Measurements from ENCODE around the gene LRRK2. TPM values are rescaled to one million over a fixed set of nuclear protein-coding genes. Genes with fewer than 3 reads are reported as not detected.

The LRRK2 gene
- polyA plus RNA-seq, 6 donors from 2014 or later, result 5.4 to 12.8 (median 10.7) TPM

DNA sequence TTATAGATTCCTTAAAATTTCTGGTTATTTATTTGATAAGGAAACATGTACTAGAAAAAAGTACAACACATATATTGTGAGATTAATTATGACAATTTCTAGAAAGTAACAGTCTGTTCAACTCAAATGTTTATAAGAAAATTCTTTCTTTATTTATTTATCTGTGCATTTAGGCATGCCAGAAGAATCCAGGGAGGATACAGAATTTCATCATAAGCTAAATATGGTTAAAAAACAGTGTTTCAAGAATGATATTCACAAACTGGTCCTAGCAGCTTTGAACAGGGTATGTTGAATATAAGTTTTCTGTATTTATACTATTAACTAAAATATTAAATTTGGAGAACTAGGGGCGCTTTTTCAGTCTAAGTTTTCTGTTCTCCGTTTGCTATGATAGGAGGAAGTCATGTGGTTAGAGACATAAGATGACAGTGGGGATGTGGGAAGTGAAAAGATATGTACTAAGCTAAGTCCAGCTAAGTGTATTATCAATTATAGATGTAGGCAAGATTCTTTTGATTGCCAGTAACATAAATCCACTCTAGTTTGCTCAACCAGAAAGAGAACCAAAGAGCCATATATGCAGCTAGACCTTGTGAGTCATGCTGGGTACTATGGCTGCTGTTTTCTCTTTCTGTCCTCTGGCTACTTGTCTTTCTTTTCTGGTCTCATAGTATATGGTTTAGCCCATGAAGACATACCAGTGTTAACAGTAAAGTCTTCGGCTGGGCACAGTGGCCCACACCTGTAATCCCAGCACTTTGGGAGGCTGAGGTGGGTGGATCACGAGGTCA, 39.0 kb downstream of the LRRK2 start:
- peak overlapping the region in 3 of 8 donors; percentile 19 to 73 (median 49) for H3K4me3 Mint-ChIP-seq
- H3K36me3 Mint-ChIP-seq, result peaks cover 10 to 17% of the 10 kb centered on the region in 2 donors
- peaks cover 0 to 6% (median 0%) of the 10 kb centered on the region in 7 donors for H3K9me3 Mint-ChIP-seq
- peak overlapping the region in 5 of 6 donors; percentile 15 to 89 (median 68) for H3K27ac Mint-ChIP-seq
- no peaks in the 10 kb centered on the region for H3K27me3 Mint-ChIP-seq
- DNase-seq (peak; percentile 32), ATAC-seq (ENCODE audit: low read depth in 2 of 2) (peak; percentile 61 to 77)
- peaks cover 20 to 38% (median 29%) of the 10 kb centered on the region in 3 donors for H3K4me1 Mint-ChIP-seq

DNA sequence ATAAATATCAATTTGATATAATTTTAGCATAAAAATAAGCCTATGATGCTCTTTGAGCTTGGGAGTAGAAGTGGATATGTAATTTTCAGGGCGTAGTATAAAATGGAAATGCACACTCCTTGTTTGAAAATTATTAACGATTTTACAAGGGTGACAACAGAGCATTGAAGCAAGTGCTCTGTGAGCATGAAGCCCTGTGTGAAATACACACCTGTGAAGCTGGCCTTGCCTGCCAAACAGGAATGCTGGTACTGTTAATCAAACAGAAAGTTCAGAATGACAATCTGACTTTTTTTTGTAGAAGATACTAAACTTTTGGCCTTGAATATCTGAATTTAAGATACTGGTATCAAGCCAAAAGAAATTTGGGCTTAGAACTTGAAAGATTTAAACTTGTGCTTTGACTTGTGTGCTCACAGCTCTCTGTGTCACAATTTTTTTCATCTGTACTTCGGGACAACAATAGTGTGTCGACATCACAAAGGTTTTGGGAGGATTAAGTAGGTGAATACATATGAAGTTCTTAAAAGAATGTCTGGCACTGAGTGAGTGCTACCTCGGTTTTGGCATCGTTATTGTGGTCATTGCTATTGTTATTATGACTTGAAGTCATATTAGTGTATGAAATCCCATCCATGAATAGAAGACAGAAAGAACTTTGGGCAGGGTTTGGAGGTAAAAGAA, 47.3 kb downstream of the LRRK2 start:
- peaks cover 0 to 14% (median 1%) of the 10 kb centered on the region in 3 donors for H3K4me1 Mint-ChIP-seq
- H3K4me3 Mint-ChIP-seq, result no peak overlapping the region
- H3K36me3 Mint-ChIP-seq, result peaks cover 8 to 13% of the 10 kb centered on the region in 2 donors
- ATAC-seq (ENCODE audit: low read depth in 2 of 2), result no peak
- no peaks in the 10 kb centered on the region for H3K27me3 Mint-ChIP-seq
- DNase-seq, result no peak
- H3K27ac Mint-ChIP-seq, result peak overlapping the region in 1 of 6 donors; percentile 8
- no peaks in the 10 kb centered on the region for H3K9me3 Mint-ChIP-seq

DNA sequence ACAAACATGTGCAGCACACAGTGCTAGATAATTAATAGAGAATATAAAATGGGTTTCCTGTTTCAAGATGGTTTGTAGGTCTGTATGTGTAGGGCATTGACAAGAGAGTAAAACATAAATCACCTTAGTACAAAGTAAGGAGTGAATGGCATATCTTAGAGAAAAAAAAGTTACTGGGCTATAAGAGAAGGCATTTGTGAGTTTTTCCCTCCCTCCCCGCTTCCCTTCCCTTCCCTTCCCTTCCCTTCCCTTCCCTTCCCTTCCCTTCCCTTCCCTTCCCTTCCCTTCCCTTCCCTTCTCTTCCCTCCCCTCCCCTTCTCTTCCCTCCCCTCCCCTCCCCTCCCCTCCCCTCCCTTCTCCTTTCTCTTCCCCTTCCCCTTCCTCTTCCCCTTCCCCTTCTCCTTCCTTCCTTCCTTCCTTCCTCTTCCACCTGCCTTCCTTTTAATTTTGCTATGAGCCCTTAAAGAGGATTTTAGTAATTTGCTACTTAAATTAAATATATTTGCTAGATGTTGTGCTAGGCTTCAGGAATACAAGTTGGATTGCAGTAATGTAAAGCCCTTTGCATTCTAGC, 57.1 kb downstream of the LRRK2 start:
- Mint-ChIP-seq H3K4me1 (peaks cover 0 to 5% (median 4%) of the 10 kb centered on the region in 3 donors), H3K36me3 (peaks cover 37 to 39% of the 10 kb centered on the region in 2 donors), H3K27me3 (no peaks in the 10 kb centered on the region), H3K27ac (peak overlapping the region in 3 of 6 donors; percentile 11 to 47 (median 38)), H3K4me3 (no peak overlapping the region), H3K9me3 (no peaks in the 10 kb centered on the region)
- no peak for ATAC-seq (ENCODE audit: low read depth in 2 of 2)
- no peak for DNase-seq

DNA sequence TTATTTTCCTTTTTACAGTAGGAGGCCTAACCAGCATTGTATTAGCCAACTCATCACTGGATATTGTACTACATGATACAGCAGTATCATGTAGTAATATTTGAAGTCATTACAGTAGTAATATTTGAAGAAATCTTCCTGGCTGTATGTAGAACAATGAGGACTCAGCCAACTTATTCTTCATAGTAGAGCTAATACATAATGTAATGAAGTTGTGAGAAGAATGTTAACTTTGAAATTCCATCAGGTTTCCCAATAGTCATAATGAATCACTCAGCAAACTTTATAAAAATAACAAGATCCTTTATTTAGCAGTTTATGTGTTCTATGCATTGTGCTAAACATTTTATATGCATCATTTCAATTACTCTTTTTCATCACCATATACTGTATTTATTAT, 61.8 kb downstream of the LRRK2 start:
- ATAC-seq (ENCODE audit: low read depth in 2 of 2), result no peak
- Mint-ChIP-seq H3K9me3 (peaks cover 0 to 20% (median 2%) of the 10 kb centered on the region in 7 donors), H3K27ac (peak overlapping the region in 1 of 6 donors; percentile 16), H3K4me1 (peaks cover 0 to 5% (median 4%) of the 10 kb centered on the region in 3 donors), H3K4me3 (no peak overlapping the region), H3K27me3 (no peaks in the 10 kb centered on the region), H3K36me3 (peaks cover 24 to 34% of the 10 kb centered on the region in 2 donors)
- DNase-seq, result no peak

DNA sequence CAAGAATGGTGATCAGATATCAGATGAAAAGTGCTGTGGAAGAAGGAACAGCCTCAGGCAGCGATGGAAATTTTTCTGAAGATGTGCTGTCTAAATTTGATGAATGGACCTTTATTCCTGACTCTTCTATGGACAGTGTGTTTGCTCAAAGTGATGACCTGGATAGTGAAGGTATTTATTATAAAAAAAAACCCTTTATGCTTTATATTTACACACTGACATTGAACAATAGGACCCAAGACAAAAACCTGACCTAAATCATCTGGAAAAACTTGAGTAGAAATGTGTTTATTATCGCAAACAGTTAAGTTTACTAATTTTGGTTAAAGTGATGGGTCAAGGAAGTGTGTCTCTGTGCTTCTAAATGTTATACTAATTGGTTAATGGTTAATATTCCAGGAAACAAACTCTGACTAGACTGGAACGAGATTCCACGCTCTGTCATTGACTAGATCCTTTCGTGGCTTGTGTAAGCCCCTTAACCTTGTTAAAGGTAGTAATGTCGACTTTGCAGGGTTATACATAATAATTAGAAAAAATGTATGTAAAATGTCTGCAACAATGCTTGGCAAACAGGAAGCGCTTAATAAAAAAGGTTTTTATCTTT, 62.7 kb downstream of the LRRK2 start:
- DNase-seq (no peak), ATAC-seq (ENCODE audit: low read depth in 2 of 2) (no peak)
- Mint-ChIP-seq H3K9me3 (peaks cover 0 to 20% (median 2%) of the 10 kb centered on the region in 7 donors), H3K36me3 (peaks cover 28% of the 10 kb centered on the region in 2 donors), H3K27ac (no peak overlapping the region), H3K4me1 (peaks cover 0 to under 1% (median 0%) of the 10 kb centered on the region in 3 donors), H3K4me3 (no peak overlapping the region), H3K27me3 (no peaks in the 10 kb centered on the region)

DNA sequence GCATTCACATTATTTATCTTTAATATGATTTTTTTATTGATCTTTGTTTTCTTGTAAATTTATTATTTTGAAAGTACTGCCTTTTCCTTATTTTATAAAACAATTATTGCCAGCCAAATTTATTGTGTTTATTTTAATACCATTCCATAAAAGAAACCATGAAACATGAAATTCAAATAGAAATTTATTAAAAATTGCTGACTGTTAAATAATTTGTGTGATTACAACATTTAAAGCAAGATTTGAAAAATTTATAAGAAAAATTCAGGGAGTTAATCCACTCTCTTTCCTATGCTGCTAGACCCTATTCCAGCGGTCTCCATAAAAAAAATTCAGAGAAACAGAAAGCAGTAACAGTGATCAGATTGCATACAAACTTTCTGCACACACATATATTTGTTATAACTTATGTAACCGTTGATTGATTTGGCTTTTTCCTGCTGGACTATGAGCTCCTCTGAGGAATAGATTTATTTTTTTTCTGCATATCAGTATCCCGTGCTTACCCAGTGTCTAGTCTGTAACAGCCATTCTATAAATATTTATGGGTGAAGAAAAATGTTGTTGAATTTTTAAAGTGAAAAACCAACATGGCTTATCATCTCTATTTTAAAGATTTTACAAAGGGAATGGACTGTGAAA, 68.1 kb downstream of the LRRK2 start:
- H3K27ac Mint-ChIP-seq, result no peak overlapping the region
- peaks cover 0 to 20% (median 2%) of the 10 kb centered on the region in 7 donors for H3K9me3 Mint-ChIP-seq
- peaks cover 28 to 36% of the 10 kb centered on the region in 2 donors for H3K36me3 Mint-ChIP-seq
- DNase-seq, result no peak
- H3K4me3 Mint-ChIP-seq, result no peak overlapping the region
- ATAC-seq (ENCODE audit: low read depth in 2 of 2), result no peak
- no peaks in the 10 kb centered on the region for H3K27me3 Mint-ChIP-seq
- peaks cover 0 to 5% (median 0%) of the 10 kb centered on the region in 3 donors for H3K4me1 Mint-ChIP-seq

DNA sequence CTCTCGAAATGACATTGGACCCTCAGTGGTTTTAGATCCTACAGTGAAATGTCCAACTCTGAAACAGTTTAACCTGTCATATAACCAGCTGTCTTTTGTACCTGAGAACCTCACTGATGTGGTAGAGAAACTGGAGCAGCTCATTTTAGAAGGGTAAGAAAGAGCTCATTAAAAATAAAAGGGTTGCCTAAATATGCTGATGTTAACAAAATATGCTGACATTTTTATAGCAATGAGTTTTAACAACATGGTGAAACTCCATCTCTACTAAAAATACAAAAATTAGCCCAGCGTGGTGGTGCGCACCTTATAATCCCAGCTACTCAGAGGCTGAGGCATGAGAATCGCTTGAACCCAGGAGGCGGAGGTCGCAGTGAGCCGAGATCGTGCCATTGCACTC, 73.5 kb downstream of the LRRK2 start:
- H3K9me3 Mint-ChIP-seq, result no peaks in the 10 kb centered on the region
- H3K36me3 Mint-ChIP-seq, result peaks cover 20 to 26% of the 10 kb centered on the region in 2 donors
- ATAC-seq (ENCODE audit: low read depth in 2 of 2) (no peak), DNase-seq (no peak)
- H3K4me1 Mint-ChIP-seq, result peaks cover 0 to 5% (median 0%) of the 10 kb centered on the region in 3 donors
- H3K4me3 Mint-ChIP-seq, result no peak overlapping the region
- H3K27me3 Mint-ChIP-seq, result no peaks in the 10 kb centered on the region
- H3K27ac Mint-ChIP-seq, result peak overlapping the region in 1 of 6 donors; percentile 67

DNA sequence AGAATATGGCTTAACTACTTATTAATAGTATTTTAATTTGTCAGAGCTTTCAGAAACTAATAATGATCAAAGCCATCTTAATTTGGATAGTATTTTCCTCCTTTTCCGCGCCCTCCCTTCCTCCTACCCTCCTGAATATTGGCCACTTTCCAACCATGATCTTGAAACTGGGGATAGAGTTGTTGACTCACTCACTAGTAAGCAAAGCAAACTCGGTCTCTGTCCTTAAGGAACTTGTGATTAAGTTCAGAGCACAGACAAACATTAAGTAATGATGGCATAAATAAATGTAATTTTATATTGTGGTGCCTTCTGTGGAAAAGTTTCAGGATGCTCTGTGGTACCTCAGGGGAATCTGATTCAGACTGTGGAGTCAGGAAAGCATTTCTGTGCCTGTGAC, 75.7 kb downstream of the LRRK2 start:
- DNase-seq (no peak), ATAC-seq (ENCODE audit: low read depth in 2 of 2) (no peak)
- Mint-ChIP-seq H3K27ac (peak overlapping the region in 2 of 6 donors; percentile 12 to 39), H3K9me3 (no peaks in the 10 kb centered on the region), H3K4me1 (peaks cover 0 to 5% (median 0%) of the 10 kb centered on the region in 3 donors), H3K27me3 (no peaks in the 10 kb centered on the region), H3K36me3 (peaks cover 18 to 40% of the 10 kb centered on the region in 2 donors), H3K4me3 (no peak overlapping the region)

DNA sequence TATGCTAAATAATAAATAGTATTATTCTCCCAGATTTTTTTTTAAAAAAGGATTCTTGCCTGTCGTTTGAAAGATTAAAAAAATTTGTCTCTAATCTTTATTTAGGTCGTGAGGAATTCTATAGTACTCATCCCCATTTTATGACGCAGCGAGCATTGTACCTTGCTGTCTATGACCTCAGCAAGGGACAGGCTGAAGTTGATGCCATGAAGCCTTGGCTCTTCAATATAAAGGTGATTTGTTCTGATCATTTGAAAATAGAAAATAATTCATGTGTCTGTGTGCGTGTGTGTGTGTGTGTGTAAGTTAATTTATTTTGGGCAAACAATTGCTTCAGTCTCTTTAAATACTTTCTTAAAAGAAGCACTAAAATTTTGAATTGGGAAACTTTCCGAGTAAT, 84.2 kb downstream of the LRRK2 start:
- no peak for ATAC-seq (ENCODE audit: low read depth in 2 of 2)
- no peak for DNase-seq
- H3K9me3 Mint-ChIP-seq, result peaks cover 0 to 2% (median 0%) of the 10 kb centered on the region in 7 donors
- no peak overlapping the region for H3K27ac Mint-ChIP-seq
- no peak overlapping the region for H3K4me3 Mint-ChIP-seq
- peaks cover 0 to 7% (median under 1%) of the 10 kb centered on the region in 3 donors for H3K4me1 Mint-ChIP-seq
- H3K36me3 Mint-ChIP-seq, result peaks cover 0 to 27% of the 10 kb centered on the region in 2 donors
- no peaks in the 10 kb centered on the region for H3K27me3 Mint-ChIP-seq

DNA sequence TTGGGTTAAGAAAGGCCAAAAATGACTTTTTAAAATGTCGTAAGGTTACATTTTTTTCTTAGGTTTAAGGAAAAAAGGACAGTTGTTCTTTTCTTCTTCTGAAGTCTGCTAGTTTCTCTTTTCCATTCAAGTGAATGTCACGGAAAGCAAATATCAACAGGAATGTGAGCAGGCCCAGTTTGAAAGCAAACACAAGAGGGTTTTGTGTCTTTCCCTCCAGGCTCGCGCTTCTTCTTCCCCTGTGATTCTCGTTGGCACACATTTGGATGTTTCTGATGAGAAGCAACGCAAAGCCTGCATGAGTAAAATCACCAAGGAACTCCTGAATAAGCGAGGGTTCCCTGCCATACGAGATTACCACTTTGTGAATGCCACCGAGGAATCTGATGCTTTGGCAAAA, 85.4 kb downstream of the LRRK2 start:
- Mint-ChIP-seq H3K36me3 (peaks cover 0 to 28% of the 10 kb centered on the region in 2 donors), H3K27me3 (no peaks in the 10 kb centered on the region), H3K4me3 (no peak overlapping the region), H3K9me3 (peaks cover 0 to 2% (median 0%) of the 10 kb centered on the region in 7 donors), H3K4me1 (peaks cover 0 to 17% (median 11%) of the 10 kb centered on the region in 3 donors), H3K27ac (no peak overlapping the region)
- DNase-seq, result no peak
- no peak for ATAC-seq (ENCODE audit: low read depth in 2 of 2)

DNA sequence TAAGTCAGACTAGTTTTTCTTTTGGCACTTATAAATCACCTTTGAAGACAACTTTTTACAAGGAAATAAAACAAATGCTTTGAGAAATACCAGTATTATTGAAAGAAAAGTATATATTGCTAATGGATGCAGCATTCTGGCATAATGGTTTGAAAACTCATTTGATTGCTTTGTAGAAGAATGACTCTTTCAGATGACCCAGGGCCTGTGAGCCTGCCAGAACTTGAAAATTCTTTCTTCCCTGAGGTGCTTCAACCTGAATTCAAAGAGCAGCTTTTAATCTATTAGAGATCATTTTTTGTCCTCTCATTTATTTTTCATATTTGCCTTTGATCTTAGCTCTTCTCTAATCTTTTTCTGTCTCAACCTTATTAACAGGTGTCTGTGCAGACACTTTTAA, 87.4 kb downstream of the LRRK2 start:
- no peaks in the 10 kb centered on the region for H3K9me3 Mint-ChIP-seq
- peaks cover 0 to 18% (median 11%) of the 10 kb centered on the region in 3 donors for H3K4me1 Mint-ChIP-seq
- ATAC-seq (ENCODE audit: low read depth in 2 of 2) (no peak), DNase-seq (no peak)
- H3K27me3 Mint-ChIP-seq, result no peaks in the 10 kb centered on the region
- peak overlapping the region in 4 of 6 donors; percentile 23 to 84 (median 38) for H3K27ac Mint-ChIP-seq
- H3K36me3 Mint-ChIP-seq, result peaks cover 0 to 15% of the 10 kb centered on the region in 2 donors
- H3K4me3 Mint-ChIP-seq, result no peak overlapping the region

DNA sequence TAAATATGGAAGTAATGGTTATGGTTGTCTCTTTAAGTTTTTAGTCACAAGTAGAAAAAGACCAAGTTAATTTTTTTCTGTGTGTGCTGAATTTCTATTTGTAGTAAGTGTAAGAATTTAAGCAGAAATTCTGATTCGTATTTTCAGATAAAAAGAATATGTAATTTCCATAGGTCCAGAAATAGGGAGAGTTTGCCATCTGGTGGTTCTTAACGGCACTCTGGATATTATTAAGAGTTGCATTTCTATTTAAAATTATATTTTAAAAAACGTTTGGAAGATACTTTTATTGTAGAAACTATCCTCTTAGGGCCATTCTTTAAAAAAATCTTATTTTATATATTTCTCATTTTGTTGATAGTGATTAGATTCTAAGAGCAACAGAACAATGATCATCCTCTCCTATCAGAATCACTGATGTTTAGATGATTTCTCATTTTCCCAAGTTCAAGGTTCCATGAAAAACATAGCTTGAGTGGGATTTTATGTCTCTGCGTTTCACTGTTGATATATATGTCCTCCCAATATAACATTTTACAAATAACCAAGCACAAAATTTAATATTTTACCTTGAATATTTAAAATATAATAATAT, 88.3 kb downstream of the LRRK2 start:
- Mint-ChIP-seq H3K27ac (peak overlapping the region in 2 of 6 donors; percentile 34 to 40), H3K4me3 (no peak overlapping the region), H3K4me1 (peaks cover 0 to 18% (median 11%) of the 10 kb centered on the region in 3 donors), H3K36me3 (peaks cover 0 to 18% of the 10 kb centered on the region in 2 donors), H3K9me3 (no peaks in the 10 kb centered on the region), H3K27me3 (no peaks in the 10 kb centered on the region)
- no peak for ATAC-seq (ENCODE audit: low read depth in 2 of 2)
- no peak for DNase-seq

Measured in naive B cell (primary cell).